VCaP (cell line): ENCODE data around the gene HNRNPLL.

ENCODE experiments used
- H3K27ac ChIP-seq: fragments of 450-650 bp; 2 replicates; pipeline ENCODE4 v1.5.1; 2017
- TF ChIP-seq, protein P1 (sequence below): fragments of 450-650 bp; conservative IDR thresholded peaks from 2 replicates; pipeline ENCODE4 v1.5.1; 2017; ENCODE audit warnings: mild to moderate bottlenecking, moderate library complexity

HNRNPLL gene

DNA sequence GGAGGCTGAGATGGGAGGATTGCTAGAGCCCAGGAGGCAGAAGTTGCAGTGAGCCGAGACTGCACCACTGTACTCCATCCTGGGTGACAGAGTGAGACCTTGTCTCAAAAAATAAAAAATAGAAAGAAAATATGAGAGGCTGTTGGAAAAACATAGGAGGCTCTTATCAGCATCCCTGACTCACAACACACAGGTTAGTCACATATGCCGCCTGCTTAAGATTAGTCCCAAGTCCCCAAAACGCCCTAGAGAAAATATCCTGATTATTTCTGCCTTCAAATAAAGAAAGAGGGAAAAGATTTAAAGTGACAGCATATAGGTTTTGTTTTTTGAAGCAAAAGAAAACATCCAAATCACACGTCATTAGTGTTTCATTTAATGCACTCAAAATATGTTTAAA, 33.3 kb upstream of the HNRNPLL start:
- TF ChIP-seq, protein P1, sequence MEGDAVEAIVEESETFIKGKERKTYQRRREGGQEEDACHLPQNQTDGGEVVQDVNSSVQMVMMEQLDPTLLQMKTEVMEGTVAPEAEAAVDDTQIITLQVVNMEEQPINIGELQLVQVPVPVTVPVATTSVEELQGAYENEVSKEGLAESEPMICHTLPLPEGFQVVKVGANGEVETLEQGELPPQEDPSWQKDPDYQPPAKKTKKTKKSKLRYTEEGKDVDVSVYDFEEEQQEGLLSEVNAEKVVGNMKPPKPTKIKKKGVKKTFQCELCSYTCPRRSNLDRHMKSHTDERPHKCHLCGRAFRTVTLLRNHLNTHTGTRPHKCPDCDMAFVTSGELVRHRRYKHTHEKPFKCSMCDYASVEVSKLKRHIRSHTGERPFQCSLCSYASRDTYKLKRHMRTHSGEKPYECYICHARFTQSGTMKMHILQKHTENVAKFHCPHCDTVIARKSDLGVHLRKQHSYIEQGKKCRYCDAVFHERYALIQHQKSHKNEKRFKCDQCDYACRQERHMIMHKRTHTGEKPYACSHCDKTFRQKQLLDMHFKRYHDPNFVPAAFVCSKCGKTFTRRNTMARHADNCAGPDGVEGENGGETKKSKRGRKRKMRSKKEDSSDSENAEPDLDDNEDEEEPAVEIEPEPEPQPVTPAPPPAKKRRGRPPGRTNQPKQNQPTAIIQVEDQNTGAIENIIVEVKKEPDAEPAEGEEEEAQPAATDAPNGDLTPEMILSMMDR, result no peak
- no peak overlapping the region for H3K27ac ChIP-seq

DNA sequence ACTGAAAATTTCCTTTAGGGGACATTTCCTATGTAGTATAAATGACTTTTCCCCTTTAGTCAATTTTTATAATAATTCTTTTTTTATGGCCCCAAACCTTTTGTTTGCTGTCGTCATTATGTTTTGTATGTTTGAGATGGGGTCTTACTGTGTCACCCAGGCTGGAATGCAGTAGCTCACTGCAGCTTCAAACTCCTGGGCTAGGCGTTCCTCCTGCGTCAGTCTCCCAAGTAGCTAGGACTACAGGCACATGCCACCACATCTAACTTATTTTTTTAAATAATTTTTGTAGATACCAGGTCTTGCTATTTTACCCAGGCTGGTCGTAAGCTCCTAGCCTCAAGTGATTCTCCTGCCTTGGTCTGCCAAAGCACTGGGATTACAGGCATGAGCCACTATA, 32.4 kb upstream of the HNRNPLL start:
- TF ChIP-seq, protein P1, result no peak

GRCh38 chr2:38634684-38635083, 32.0 kb upstream of the HNRNPLL start:
- H3K27ac ChIP-seq, result no peak overlapping the region

More for the DNA sequence above, 32.4 kb upstream of the HNRNPLL start:
- H3K27ac ChIP-seq, result no peak overlapping the region

GRCh38 chr2:38633895-38634294, 31.2 kb upstream of the HNRNPLL start:
- TF ChIP-seq, protein P1, result no peak
- H3K27ac ChIP-seq, result no peak overlapping the region

More at GRCh38 chr2:38634684-38635083, 32.0 kb upstream of the HNRNPLL start:
- TF ChIP-seq, protein P1, result no peak

- H3K27ac ChIP-seq, result no peak overlapping the region
- TF ChIP-seq, protein P1, result no peak
Measured at GRCh38 chr2:38632980-38633379, 30.3 kb upstream of the HNRNPLL start.

GRCh38 chr2:38631976-38632375, 29.2 kb upstream of the HNRNPLL start:
- no peak overlapping the region for H3K27ac ChIP-seq
- TF ChIP-seq, protein P1, result no peak

DNA sequence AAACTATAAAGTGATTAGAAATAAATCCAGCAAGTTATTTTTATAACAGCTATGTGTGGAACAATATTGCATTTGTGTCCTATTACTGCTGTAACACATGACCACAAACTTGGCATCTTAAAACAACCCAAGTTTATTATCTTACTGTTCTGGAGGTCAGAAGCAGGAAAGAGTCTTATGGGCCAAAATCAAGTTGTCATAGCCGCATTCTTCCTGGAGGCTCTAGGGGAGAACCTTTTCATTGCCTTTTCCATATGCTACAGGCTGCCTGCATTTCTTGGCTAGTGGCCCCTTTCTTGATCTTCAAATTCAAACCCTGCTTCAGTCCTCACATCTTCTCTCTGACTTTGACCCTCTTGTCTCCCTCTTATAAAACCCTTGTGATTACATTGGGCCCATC, 27.0 kb upstream of the HNRNPLL start:
- H3K27ac ChIP-seq, result no peak overlapping the region
- TF ChIP-seq, protein P1, result no peak

DNA sequence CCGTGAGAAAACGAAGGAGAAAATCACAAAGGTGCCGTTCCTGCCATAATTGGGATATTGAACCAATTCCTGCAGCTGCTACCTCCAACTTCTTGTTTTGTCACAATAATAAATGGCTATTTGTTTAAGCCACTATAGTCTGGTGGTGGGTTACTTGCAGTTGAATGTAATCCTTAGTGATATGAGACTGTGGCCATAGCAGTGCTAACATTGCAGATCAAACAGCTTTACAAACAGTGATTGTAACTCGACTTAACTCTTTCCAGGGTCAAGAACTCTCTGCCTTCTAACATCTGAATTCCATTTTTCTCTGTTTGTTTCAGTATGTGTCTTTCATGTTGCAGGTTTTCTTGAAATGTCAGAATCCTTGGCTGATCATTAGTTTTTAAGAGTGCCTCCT, 24.7 kb upstream of the HNRNPLL start:
- no peak overlapping the region for H3K27ac ChIP-seq
- TF ChIP-seq, protein P1, result no peak
